PC-9 (cell line): Measurements from ENCODE around the gene TESMIN.

Experiments
- EZH2 ChIP-seq: fragments of 200-600 bp; sonication (generic); IDR thresholded peaks from 2 replicates; pipeline ENCODE4 v1.8.0; 2017; ENCODE audit warnings: antibody characterized with exemption, low read depth
- TF ChIP-seq, protein P1 (sequence below): fragments of 200-600 bp; sonication (generic); conservative IDR thresholded peaks from 2 replicates; pipeline ENCODE4 v1.6.1; 2017; ENCODE audit warnings: mixed run types, antibody characterized with exemption, mild to moderate bottlenecking, moderate library complexity

DNA sequence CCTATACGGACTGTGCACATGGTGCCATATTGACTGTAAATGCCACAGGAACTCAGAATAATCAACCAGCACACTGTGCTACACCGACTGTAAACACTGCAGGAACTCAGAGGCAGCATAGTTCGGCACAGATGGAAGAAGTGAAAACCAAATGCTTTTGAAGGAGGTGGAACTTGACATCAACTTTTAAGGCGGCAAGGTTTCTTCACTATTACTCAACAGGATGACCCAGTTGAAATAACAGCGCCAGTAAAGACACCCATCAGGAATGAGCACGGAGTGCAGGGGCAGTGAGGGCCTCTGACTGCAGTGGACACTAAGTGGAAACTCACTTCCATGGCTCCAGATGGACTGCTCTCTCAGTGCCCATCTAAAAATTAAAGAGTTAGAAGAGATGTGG is 15.7 kb downstream of the TESMIN start:
- TF ChIP-seq, protein P1, sequence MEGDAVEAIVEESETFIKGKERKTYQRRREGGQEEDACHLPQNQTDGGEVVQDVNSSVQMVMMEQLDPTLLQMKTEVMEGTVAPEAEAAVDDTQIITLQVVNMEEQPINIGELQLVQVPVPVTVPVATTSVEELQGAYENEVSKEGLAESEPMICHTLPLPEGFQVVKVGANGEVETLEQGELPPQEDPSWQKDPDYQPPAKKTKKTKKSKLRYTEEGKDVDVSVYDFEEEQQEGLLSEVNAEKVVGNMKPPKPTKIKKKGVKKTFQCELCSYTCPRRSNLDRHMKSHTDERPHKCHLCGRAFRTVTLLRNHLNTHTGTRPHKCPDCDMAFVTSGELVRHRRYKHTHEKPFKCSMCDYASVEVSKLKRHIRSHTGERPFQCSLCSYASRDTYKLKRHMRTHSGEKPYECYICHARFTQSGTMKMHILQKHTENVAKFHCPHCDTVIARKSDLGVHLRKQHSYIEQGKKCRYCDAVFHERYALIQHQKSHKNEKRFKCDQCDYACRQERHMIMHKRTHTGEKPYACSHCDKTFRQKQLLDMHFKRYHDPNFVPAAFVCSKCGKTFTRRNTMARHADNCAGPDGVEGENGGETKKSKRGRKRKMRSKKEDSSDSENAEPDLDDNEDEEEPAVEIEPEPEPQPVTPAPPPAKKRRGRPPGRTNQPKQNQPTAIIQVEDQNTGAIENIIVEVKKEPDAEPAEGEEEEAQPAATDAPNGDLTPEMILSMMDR = no peak
- TF ChIP-seq EZH2 = no peak
